Measurements from ENCODE around the gene CROCC2.

- no peak for TF ChIP-seq CTCF (IDR thresholded peaks at IDR 0.05; ENCODE audit: low read depth, low read length, poor library complexity, severe bottlenecking)
- no peak for TF ChIP-seq EZH2phosphoT487 (IDR thresholded peaks at IDR 0.05; ENCODE audit: borderline replicate concordance, low read length)
Measured at GRCh38 chr2:240896871-240897692, 9.1 kb upstream of the CROCC2 start.
